HG03025 (cell line): ENCODE data around the gene CCDC102A.

Experiments
- ATAC-seq: cut with Tn5 transposase; IDR thresholded peaks from one replicate; pipeline ENCODE4 v1.9.1; 2021; ENCODE audit warnings: mild to moderate bottlenecking, moderate library complexity; ENCODE audit not compliant: unreplicated experiment, low FRiP score

The CCDC102A gene

DNA sequence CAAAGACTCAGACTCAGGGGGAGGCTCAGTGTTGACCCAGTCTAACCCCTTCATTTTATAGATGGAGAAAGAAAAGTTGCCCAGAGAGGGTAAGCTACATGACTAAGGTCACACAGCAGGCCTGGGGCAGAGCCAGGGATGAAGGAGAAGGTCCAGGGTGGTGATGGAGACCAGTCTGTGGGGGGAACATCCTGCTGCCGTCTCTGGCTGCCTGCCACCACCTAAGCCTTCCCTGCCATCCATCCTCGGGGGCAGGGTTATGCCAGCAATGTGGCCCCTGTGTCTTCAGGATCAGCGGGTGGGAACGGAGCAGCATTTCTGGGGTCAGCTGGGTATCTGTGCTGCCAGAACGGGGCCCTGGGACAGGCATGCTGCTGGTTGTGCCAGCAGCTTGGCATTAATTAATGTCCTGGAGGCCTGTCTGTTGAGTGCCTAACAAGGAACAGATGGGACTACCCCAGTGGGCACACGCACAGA, 55.6 kb downstream of the CCDC102A start:
- ATAC-seq, result no peak

DNA sequence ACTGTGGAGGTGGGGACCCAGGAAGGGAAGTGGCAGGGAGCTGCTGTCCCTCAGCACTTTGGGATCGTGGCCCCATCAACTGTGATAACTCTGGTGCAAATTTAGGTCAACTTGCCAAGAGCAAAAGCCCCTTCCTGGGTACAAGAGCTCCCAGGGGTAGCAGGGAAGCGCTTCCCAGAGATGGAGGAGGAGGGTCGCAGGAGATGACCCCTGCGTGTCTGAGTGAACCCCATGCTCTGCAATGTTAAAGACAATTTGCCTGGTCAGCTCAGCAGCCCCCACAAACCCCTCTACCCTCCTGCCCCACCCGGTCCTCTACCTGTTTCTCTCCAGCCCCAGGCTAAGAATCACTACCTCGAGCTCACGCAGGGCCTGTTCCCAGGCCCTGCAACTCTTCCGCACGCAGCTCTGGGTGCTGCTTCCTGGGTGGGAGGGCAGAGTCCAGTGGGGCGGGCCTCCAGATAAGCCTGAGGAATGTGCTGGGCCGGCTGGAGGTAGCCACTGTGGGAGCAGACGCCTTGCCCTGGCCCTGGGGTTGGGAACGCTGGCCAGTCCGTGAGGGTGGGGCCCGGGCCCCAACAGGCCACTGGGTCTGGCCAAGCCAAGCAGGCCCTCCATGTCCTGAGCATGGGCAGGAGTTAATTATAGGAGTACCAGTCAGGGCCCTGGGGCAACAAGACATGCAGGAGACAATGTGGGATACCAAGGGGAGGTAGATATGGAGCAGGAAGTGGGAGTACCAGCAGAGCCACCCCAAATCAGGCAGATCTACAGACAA, 56.2 kb downstream of the CCDC102A start:
- no peak for ATAC-seq

DNA sequence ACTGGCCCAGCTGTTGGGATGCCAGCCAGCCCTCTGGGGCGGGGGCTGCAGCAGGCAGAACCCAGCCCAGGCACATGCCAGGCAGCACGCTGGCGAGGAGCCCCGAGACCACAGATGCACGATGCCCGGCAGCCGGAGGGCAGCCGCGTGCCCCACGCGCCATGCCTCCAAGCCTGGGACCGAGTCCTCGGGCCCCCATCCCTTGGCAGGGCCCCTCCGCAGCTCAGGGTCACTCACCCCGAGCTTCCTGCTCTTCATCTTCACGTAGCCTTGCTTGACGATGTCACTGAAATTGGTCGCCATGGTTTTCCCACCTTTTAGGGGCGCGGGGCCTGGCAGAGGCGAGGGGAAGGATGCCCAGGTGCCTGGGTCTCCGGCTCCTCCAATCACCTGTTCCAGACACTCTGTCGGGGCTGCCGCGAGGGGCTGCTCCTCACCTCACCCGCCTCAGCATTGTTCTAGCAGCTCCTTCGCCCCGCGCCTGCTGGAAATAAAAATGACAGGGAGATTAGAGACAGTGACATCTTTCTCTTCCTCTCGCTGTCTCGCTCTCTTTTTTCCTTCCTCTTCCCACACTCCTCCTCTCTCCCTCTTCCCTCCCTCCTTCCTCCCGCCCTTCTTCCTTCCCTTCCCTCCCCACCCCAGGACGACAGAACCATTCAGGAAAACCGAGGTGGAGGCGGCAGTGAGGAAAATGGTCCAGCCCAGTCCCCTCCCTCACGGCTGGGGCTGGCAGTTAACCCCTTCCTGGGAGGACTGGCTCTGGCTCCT, 57.0 kb downstream of the CCDC102A start:
- ATAC-seq, result no peak

DNA sequence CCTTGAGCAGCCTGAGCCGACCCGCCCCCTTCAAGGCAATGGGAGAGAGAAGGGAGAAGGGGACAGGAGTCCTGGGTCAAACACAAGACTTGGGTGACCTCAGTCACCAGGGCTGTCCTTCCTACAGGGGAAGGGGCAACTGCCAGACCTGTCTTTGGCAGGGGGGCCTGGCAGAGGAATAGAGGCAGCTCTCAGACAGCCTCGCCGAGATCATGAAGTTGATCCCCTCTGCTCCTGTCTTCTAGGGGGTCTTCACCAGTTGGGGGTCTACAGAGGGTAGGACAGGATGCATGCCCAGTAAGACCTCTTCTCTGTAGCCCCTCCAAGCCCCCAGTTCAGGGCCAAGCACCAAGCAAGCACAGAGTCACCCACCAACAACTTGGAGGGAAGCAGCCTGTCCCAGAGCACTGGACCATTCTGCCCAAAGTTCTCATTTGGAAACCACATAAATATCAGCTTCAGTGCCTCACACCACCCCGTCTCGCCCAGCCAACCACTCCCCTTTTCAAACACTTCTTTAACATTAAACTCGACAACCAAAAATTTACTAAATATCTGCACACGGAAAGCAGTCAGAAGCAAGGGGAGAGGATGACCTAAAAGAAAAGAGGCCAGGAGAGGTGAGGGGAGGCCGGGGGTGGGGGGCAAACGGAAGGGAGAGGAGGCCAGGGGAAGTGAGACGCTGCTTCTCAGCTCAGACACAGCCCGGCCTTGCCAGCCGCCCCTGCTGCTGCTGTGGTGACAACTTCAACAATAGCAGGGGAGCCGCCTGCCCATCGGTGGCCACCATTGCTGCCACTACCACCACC, 57.8 kb downstream of the CCDC102A start:
- no peak for ATAC-seq

DNA sequence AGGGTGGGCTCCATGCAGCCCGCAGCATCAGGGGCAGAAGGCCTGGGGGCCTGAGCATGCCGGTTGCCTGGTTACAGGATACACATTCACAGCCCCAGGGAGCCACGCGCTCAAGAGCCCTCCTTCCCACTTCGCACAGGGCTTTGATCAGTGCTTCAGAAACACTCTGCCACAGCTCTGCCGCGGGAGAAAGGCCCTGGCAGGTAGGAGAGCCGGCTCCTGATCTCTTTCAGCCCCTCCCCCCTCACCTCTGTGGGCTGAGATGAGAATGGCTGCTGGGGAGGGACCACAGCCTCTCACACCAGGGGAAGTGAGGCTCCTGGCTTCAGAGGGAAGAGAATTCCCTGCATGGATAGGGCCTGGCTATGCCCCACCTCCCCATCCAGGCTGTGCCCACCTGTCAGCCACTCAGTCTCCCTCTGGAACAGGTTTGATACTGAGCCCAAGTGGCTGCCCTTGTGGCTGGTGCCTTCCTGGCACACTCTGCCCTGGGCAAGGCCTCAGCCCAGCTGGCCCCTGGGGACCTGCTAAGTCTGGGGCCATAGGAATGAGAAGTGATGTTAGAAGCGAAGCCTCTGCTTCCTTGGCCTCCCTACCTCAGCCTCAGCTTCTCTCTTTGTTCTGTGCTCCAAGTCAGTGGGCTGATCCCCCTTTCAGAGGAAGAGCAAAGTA, 58.7 kb downstream of the CCDC102A start:
- ATAC-seq, result no peak

DNA sequence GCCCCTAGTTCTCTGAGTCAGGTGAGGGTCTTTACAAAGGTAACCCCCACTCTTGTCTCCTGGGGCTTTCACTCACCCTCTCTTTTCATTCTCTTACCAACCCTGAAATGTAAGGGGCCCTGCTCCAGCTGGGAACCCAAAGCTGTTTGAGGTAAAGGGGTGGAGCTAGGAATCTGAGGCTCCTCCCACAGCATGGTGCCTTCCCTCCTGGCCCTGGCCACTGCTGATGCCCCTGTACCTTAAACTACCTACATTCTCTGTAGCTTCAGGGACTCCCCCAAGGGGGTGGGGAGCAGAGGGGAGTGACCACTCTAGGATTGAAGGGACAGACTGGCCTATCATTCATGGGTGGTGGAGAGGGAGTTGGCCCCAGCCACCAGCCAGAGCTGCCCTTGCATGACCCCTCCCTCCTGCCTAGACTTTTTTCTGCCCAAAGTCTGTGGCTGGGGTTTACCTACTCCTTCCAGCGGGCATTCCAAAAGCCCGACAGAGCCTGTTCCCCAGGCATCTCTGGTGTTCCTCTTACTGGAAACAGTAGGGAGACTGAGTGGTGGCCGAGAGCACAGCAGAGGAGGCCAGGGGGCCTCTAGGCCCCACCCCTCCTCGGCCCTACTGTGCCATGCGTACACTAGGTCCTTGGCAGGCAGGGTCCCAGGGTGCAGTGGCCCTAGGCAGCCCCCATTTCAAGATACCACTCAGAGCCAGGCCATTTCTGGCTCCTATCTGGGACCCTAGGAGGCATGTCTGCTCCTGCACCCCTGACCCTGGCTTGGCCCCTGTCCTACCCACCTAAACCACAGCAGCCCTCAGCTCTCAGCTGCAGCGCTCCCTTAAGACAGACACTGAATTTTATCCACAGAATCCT, 59.6 kb downstream of the CCDC102A start:
- ATAC-seq, result no peak

DNA sequence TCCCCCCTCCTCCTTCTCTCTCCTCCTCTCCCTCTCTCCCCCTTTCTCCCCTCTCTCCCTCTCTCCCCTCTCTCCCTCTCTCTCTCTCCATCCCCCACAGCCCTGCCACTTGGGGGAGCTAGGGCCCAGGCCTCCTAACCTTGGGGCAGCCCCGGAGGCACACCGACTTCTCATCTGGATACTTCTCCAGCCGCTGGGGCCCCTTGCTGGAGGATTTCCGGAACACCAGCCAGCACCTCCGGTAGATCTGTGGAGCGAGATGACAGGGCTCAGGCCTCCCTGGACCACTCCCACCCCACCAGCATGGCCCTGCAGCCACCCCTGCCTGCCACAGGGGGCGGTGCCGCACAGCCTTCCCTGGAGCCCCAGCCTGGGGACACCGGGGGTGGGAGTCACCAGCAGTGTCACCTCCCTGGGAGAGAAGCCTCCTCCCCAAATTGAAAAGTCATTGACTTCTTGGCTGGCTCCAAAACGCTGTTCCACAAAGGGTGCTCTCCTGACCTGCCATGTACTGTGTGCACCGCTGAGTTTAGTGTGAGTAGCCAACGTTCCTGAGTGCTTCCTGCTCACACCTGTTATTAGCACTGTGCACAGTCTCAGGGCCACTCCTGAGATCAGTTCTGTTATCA, 60.5 kb downstream of the CCDC102A start:
- peak; percentile 54 for ATAC-seq

DNA sequence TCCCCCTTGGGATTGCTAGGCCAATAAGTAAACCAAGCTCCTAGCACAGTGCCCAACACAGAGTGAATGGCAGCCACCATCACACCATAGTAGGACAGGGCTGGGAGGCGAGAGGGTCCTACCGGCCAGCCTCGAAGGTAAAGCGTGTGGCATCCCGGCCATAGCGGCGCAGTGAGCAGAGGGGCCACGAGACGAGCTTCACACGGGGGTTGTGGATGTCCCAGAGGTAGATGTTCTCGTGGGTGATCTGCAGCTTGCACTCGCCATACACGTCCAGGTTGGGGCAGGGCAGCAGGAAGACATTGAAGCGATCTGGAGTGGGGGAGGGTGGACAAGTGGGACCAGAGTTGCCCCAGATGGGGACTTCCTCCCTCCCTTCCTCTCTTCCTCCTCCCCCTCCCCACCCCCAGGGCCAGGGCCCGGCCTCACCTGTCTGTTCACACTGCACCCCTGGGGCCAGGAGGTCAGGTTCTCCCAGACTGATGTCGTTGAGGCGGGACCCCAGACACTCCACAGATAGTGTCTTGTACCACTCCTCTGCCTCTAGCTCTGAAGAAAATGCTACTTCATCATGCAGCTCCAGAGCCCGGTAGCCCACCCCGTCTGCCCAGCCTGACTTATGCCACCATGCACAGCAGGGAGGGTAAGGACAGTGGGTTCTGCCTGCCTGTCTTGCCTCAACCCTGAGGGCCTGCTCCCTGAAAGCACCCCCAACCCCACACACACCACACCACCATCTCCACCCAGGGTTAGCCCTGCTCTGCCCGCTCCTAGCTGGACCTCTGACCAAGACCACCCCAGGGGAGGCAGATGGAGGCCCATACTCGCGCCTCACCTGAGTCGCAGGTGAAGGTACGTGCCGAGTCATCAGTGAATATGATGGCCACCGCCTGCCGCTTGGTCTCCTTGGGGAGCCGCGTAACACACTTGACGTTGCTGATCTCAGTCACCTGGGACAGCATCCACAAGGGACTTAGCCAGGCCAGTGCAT, 61.4 kb downstream of the CCDC102A start:
- no peak for ATAC-seq

DNA sequence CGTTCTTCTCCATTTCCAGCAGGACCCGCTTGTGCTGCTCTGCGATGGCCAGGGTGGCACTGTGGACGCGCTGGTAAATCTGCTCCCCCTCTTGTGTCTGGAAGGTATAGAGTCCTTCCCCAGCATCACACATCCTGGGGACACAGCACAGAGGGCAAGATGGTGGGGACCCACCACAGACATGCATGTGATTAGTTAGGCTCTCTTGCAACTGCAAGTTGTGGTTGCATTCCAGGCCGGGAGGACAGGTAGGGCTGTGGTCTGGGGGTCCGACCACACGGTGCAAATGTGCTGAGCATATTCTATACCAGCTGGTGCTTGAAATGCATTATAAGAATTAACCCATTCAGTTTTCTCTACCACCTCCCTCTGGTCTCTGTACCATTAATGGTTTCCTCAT, 62.5 kb downstream of the CCDC102A start:
- no peak for ATAC-seq

DNA sequence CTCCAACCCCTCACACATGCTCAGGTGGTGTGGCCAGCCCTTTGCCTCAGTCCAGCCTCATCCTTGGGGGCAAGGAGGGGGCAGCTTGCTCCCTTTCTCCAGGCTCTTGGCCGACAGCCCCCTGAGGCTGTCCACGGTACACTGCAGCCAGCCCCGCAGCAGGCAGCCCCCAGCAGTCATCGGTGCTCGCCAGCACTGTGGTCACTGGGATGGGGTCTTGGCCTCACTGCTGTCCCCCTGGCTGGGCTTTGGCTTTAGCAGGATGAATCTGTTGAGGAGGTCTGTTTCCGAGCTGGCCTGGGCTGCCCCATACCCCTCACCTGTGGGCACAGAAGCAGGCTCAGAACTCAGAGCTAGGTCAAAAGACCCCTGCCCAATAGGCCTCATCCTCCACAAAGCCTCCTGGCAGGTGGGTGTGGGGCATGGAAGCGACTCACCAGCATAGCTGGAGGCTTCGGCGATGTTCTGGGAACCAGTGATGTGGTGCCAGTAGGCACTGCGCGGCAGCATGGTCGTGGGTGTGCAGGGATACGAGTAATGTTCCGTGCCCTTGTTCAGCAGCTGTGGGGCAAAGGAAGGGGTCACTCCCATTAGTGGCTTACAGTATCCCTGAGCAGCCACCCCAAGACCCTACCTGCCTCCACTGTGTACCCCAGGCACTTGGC, 63.1 kb downstream of the CCDC102A start:
- no peak for ATAC-seq

DNA sequence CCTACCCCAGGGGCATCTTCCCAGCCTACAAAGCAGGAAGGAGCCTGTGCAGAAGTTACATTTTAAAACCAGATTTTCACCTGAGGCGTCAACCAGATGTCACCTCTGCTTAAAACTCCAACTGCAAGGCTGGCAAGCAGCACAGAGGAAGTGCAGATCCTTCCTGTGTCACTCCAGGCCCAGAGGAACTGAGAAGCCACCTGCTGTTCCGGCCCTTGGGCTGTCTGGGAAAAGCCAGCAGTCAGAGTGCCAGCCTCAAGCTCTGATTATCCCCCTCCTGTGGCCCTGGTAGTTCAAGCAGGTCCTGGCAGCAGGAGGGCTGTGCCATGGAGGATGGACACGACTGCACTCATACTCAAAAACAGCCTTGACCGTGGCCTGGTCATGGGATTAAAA, 63.7 kb downstream of the CCDC102A start:
- no peak for ATAC-seq

DNA sequence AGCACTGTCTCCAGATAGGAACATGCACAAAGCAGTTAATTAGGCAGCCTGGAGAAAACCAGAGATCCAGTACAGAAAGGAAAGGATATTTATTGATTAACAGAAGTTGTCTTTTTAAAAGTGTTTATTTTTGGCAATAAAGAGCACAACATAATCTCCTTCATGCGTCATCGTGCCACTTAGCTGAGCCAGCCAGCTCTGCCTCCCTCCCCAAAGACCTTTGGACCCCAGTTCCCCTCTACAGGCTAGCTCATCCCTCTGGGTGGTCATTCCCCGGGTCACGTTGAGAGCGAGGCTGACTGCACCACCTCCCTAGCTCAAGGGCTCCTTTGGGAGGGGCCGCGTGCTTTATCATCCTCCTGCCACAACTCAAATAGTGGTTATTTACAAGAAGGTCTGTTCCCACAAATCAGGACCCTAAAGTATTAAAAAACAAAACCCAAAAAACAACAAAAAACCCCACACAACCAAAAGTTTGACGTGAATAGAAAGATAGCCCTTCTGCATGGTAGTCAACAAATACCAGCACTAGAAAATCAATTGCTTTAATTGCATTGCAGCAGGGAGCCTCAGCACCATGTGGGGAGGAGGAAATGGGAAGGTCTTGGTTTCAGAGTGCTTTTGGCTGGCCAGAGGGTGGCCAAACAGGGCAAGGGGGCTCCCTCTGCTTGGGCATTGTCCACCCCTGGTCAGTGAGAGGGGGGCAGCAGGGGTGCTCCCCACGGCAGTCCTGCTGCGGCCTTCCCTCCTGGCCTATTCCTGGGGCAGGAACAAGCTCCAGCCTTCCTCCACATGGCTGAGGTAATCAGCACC, 64.3 kb downstream of the CCDC102A start:
- no peak for ATAC-seq

DNA sequence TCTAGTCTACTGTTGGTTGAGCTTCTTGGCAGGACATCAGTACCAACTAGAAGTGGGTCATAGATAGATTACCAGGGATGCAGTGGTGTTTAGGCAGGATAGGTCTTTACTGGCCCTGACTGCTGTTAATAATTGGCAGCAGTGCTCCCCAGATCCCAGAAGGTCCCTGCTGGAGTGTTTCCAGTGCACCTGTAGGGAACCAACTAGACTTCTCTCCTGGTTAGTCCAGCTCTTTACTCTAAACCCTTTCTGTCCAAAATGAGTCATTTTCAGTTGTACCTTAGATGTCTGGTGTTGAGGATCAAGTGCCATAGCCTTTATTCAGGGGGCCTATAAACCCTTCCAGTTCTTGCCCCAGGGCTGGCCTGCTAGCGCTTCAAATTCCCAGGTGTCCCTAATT, 65.2 kb downstream of the CCDC102A start:
- no peak for ATAC-seq

DNA sequence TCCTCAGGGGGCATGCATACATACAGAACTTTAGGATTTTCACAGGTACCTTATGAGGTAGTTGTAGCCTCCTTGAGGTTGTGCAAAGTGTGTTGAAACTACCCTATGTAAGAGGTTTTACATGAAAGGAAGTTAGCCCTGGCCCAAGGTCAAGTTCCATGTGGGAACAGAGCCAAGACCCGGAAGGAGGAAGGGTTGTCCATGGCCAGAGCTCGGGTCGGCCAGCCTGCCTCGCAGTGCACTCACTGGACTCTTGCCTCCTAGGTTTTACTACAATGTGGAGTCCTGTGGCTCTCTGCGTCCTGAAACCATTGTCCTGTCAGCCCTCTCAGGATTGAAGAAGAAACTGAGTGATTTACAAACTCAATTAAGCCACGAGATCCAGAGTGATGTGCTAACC, 65.7 kb downstream of the CCDC102A start:
- ATAC-seq, result no peak

DNA sequence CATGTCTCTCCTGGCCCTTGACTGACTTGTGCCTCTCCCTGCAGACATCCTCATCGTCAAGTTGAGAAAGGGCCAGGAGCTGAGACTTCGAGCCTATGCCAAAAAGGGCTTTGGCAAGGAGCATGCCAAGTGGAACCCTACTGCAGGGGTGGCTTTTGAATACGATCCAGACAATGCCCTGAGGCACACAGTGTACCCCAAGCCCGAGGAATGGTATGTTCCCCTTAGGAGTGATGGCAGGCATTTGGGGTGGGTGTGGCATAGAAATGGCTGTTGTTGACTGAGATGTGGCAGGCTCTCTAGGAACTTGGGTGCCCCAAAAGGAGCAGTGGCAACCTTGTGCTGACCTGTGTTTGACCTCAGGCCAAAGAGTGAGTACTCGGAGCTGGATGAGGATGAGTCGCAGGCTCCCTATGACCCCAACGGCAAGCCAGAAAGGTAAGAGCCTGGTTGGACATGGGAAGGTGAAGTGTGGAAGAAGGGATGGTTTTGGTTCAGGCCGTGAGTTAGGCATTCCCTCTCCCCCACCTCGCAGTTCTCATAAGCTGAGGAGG, 66.4 kb downstream of the CCDC102A start:
- no peak for ATAC-seq

DNA sequence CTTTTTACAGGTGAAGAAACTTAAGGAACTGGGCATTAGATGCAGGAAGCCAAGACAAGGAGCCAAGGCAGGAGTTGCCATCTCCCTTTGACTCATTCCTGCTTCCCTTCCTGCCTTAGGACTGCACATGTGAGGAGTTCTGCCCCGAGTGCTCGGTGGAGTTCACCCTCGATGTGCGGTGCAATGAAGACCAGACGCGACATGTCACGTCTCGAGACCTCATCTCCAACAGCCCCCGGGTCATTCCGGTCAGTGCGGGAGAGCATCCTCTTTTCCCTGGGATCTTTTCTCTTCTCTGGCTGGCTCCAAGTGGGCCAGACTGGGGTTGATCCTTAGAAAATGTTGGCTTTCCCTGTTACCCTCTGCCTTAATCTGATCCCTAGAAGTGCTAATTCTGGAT, 67.3 kb downstream of the CCDC102A start:
- no peak for ATAC-seq
